Activated T-helper 9 cell treated with anti-CD3 and anti-CD28 coated beads, Interleukin-2, amount 50 U/mL, for 16 hours (primary cell): Measurements from ENCODE around the gene DYNLT5.
"Not testable (repeated sequence)": the region's sequence is repeated elsewhere in the genome, so short reads cannot be mapped to it uniquely, and the experiment has no call there.

Experiments
- DNase-seq: peaks from one replicate; pipeline ENCODE4 v3.0.0-alpha.2; 2020; ENCODE audit warnings: low read depth

The DYNLT5 gene

DNA sequence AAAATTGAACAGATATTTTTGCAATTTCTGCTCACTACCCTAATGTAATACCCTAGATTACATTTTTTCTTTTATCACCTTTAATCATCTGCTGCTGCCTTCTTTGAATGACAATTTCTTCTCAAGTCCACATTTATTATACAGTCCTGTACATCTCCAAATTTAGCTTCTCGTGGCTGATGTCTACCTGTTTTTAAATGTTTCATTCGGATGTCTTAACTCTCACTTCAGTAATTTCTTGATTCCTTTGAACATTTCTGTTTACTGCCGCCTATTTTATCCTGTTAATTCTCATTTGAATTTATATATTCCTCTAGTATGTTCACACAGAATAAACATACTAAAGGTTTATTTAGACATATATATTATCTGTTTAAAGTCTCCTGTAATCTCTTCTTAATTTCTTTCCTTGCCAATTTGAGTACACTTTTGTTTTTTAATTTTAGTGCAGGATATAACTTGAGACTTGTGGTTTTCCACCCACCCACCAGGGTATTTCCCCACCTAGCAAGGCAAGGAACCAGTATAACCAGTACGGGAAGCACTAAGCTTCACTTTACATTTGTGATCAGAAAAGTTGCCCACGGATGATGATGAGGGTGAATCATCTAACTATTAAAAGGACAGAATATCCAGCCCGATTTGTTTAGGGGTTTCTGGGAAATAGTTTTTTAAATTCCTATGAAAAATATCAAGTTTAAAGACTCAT lies 36.1 kb downstream of the DYNLT5 start:
- DNase-seq, result peak; percentile 36

DNA sequence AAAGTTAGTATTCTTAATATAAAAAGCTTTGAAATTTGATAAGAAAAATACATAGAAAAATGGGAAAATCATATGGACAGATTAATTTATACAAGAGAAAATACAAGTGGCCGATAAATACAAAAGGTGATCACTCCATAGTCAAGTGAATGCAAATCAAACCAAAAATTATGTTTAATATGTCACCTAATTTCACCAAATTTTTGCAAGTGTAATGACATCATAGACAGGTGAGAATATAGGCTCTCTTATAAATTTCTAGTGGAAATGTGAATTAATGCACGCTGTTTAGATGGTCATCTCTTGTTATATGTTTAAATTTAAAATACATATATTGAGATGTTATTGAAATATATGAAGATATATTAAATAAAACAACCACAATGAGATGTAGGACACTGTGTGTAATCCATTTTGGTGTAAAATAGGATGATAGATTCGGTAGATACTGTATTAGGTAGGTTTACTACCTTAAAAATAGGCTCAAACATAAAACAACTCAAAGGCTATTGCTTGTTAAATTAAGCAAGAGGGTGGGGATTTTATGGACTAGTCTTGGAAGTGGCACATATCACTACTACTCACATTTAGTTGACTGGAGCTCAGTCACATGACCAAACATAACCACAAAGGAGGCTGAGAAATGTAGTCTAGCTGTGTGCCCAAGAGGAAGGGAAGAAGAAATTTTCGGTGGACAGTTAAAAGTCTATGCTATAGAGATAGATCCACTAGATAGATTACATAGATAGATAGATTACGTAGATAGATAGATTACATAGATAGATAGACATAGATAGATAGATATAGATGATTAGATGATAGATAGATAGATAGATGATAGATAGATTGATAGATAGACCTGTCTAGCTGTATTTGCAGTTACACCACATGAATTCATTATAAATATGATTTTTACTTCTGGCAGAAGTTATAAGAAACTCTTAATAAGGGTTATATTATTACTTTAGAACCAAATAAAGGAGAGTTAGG lies 39.7 kb downstream of the DYNLT5 start:
- no peak for DNase-seq

DNA sequence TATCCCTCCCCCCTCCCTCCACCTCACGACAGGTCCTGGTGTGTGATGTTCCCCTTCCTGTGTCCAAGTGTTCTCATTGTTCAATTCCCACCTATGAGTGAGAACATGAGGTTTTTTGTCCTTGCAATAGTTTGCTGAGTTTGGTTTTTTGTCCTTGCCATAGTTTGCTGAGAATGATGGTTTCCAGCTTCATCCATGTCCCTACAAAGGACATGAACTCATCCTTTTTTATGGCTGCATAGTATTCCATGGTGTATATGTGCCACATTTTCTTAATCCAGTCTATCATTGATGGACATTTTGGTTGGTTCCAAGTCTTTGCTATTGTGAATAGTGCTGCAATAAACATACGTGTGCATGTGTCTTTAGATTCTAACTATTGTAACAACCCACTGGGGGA lies 43.6 kb downstream of the DYNLT5 start:
- DNase-seq, result not testable (repeated sequence)

DNA sequence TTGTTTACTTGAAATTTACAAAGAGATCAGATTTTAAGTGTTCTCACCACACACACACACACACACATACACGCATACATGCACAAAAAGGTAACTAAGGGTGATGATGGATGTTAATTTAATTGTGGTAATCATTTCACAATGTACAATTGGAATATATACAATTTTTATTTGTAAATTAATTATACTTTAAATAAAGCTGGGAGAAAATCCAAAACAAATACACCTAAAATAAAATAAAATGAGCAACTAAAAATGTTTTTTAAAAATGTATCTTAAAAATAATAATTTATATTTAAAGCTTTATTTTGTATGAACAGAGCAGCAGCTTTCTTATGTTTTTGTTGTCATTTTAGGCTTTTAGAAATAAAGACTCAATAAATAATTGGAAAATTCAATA lies 57.0 kb downstream of the DYNLT5 start:
- no peak for DNase-seq

DNA sequence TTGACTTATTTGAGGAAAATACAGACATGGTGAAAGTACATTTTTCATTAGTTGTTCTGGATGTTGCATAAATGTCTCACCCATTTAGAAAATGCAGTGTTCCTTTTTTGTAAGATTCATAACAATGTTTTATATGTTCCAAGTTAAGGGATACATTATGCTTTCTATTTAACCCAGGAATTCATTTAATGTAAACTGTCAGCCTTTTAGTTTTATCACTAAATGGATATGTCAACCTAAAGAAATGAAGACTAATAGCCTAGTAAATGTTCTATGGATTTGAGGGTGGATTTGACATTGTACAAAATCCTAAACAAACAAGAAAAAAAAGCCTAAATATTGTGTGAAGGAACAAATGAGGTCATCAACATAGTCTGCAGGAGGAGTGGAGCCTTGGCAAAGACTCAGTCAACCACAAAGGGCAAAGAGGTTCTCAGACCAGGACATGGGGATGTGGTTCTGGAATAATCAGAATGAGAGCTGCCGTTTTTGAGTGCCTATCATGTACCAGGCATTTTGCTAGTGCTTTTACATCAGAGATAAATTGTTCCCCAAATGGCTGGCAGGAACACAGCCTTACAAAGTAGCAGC lies 57.6 kb downstream of the DYNLT5 start:
- no peak for DNase-seq

DNA sequence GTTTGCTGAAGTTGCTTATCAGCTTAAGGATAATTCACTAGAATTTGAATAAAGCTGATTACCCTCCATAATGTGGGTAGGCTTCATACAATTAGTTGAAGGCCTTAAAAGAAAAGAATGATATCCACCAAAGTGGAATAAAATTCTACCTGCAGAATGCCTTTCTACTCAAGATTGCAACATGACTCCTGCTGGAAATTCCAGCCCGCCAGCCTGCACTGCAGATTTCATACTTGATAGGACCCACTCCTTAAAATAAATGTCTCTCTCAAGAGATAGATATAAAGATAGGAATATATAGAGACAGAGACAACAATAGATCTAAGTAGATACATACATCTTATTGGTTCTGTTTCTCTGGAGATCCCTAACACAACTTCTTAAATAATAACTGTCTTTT lies 72.5 kb downstream of the DYNLT5 start:
- no peak for DNase-seq
